IMR-90 (cell line): ENCODE data around the gene DAB1. TPM values are rescaled to one million over a fixed set of nuclear protein-coding genes. Genes with fewer than 3 reads are reported as not detected.

Source experiments
- ATAC-seq: fragments of 200-7000 bp; cut with Tn5 transposase; 2 replicates; pipeline ENCODE4 v1.9.1; 2020; ENCODE audit warnings: low read depth, mild to moderate bottlenecking, moderate library complexity
- BruUV-seq: library from RNA; stranded (reverse); fragments of 400-500 nt; replicated peaks from 2 replicates; lab custom pipeline; 2021; lab: Mats Ljungman, UMichigan
- CTCF ChIA-PET: fragments of 300-600 bp; formaldehyde crosslinking; extraction: SDS; loops from one replicate; lab custom pipeline; 2021; ENCODE audit warnings: antibody characterized with exemption; lab: Yijun Ruan, JAX
- POLR2A ChIA-PET: fragments of 300-600 bp; sonication (Branson Sonifier 250); formaldehyde crosslinking; loops from one replicate; lab custom pipeline; 2022; ENCODE audit warnings: antibody characterized with exemption; ENCODE audit not compliant: unreplicated experiment; lab: Charles Lee
- DNase-seq: peaks from one replicate; pipeline ENCODE4 v3.0.0; 2013
- H2AFZ ChIP-seq: replicated peaks from 2 replicates; pipeline ENCODE3; 2013; ENCODE audit warnings: low read length, mild to moderate bottlenecking; ENCODE audit not compliant: poor library complexity
- H2AK5ac ChIP-seq: 2 replicates; pipeline ENCODE4 v1.6.1; 2013; ENCODE audit warnings: low read depth, low read length, inconsistent platforms
- H2AK9ac ChIP-seq: replicated peaks from 2 replicates; pipeline ENCODE3; 2013; ENCODE audit warnings: mild to moderate bottlenecking, low read depth, low read length, moderate library complexity; ENCODE audit not compliant: poor library complexity
- H2BK120ac ChIP-seq: 2 replicates; pipeline ENCODE4 v1.6.1; 2013; ENCODE audit warnings: low read depth, low read length, inconsistent platforms
- H2BK15ac ChIP-seq: 3 replicates; pipeline ENCODE4 v1.6.1; 2013; ENCODE audit warnings: low read depth, low read length, inconsistent platforms
- H2BK20ac ChIP-seq: 2 replicates; pipeline ENCODE4 v1.6.1; 2013; ENCODE audit warnings: low read depth, mild to moderate bottlenecking, inconsistent platforms, low read length, moderate library complexity
- H2BK5ac ChIP-seq: 2 replicates; pipeline ENCODE4 v1.6.1; 2013; ENCODE audit warnings: mild to moderate bottlenecking, low read depth, low read length, inconsistent platforms; ENCODE audit not compliant: poor library complexity, severe bottlenecking
- H3K14ac ChIP-seq: replicated peaks from 2 replicates; pipeline ENCODE4 v1.6.1; 2013; ENCODE audit warnings: low read depth, low read length, inconsistent platforms
- H3K18ac ChIP-seq: 2 replicates; pipeline ENCODE4 v1.6.1; 2013; ENCODE audit warnings: low read depth, low read length, control low read depth
- H3K23ac ChIP-seq: 2 replicates; pipeline ENCODE4 v1.6.1; 2013; ENCODE audit warnings: low read depth, low read length, inconsistent platforms
- H3K27ac ChIP-seq: 2 replicates; pipeline ENCODE4 v1.5.1; 2013; ENCODE audit warnings: mild to moderate bottlenecking, control low read depth, low read length; ENCODE audit not compliant: insufficient read depth
- H3K27me3 ChIP-seq: 2 replicates; pipeline ENCODE4 v1.6.1; 2013; ENCODE audit warnings: low read length; ENCODE audit not compliant: control insufficient read depth, insufficient read depth
- H3K36me3 ChIP-seq: 2 replicates; pipeline ENCODE4 v1.6.1; 2013; ENCODE audit warnings: low read length, mixed read lengths; ENCODE audit not compliant: control insufficient read depth, insufficient read depth
- H3K4ac ChIP-seq: 2 replicates; pipeline ENCODE4 v1.6.1; 2013; ENCODE audit warnings: low read depth, low read length, inconsistent platforms
- H3K4me1 ChIP-seq: 2 replicates; pipeline ENCODE4 v1.6.1; 2013; ENCODE audit warnings: low read length, mixed read lengths; ENCODE audit not compliant: control insufficient read depth, insufficient read depth
- H3K4me2 ChIP-seq: 2 replicates; pipeline ENCODE4 v1.6.1; 2013; ENCODE audit warnings: low read depth, mild to moderate bottlenecking, control low read depth, low read length, moderate library complexity
- H3K4me3 ChIP-seq: 2 replicates; pipeline ENCODE4 v1.5.1; 2013; ENCODE audit warnings: low read depth, mild to moderate bottlenecking, control low read depth, low read length, moderate library complexity; ENCODE audit not compliant: insufficient read depth
- H3K56ac ChIP-seq: 2 replicates; pipeline ENCODE4 v1.6.1; 2013; ENCODE audit warnings: low read length, inconsistent platforms; ENCODE audit not compliant: insufficient read depth; ENCODE audit errors: extremely low read depth
- H3K79me1 ChIP-seq, 2 experiments: 2 replicates each; pipeline ENCODE4 v1.6.1; 2013; ENCODE audit warnings: low read length in 2 of 2, inconsistent platforms in 1 of 2, low read depth in 1 of 2
- H3K9ac ChIP-seq: 2 replicates; pipeline ENCODE4 v1.6.1; 2013; ENCODE audit warnings: low read depth, low read length, control low read depth
- H3K9me1 ChIP-seq: 2 replicates; pipeline ENCODE4 v1.6.1; 2013; ENCODE audit warnings: low read length, inconsistent platforms; ENCODE audit not compliant: insufficient read depth
- H3K9me3 ChIP-seq: 2 replicates; pipeline ENCODE4 v1.6.1; 2013; ENCODE audit warnings: low read length; ENCODE audit not compliant: control insufficient read depth, insufficient read depth
- H4K20me1 ChIP-seq: 2 replicates; pipeline ENCODE4 v1.6.1; 2013; ENCODE audit warnings: low read length, inconsistent platforms; ENCODE audit not compliant: insufficient read depth
- H4K5ac ChIP-seq: 2 replicates; pipeline ENCODE4 v1.6.1; 2013; ENCODE audit warnings: mild to moderate bottlenecking, low read depth, low read length, control low read depth
- H4K8ac ChIP-seq, 2 experiments: 2 replicates each; pipeline ENCODE4 v1.6.1; 2013; ENCODE audit warnings: low read depth in 2 of 2, low read length in 2 of 2, control low read depth in 1 of 2, inconsistent platforms in 1 of 2
- H4K91ac ChIP-seq: 2 replicates; pipeline ENCODE4 v1.6.1; 2013; ENCODE audit warnings: low read depth, low read length, inconsistent platforms; ENCODE audit not compliant: insufficient read depth
- BHLHE40 ChIP-seq: fragments of 150-350 bp; IDR thresholded peaks from 2 replicates; pipeline ENCODE4 v1.6.1; 2016; ENCODE audit warnings: mild to moderate bottlenecking, low read depth, low read length
- CEBPB ChIP-seq: IDR thresholded peaks from 2 replicates; pipeline ENCODE4 v1.6.1; 2012; ENCODE audit warnings: low read depth, low read length, improper control_type of control experiment
- CHD1 ChIP-seq: IDR thresholded peaks from 2 replicates; pipeline ENCODE4 v1.6.1; 2012; ENCODE audit warnings: low read depth, low read length, improper control_type of control experiment
- CTCF ChIP-seq: conservative IDR thresholded peaks from 2 replicates; pipeline ENCODE4 v1.5.1; 2012; ENCODE audit warnings: mild to moderate bottlenecking, low read depth, low read length, improper control_type of control experiment
- ELK1 ChIP-seq: fragments of 150-350 bp; IDR thresholded peaks from 2 replicates; pipeline ENCODE4 v1.6.1; 2016; ENCODE audit warnings: low read depth, mild to moderate bottlenecking, low read length, moderate library complexity, borderline replicate concordance
- FOS ChIP-seq: fragments of 150-350 bp; IDR thresholded peaks from 2 replicates; pipeline ENCODE4 v1.6.1; 2016; ENCODE audit warnings: low read depth, low read length
- MAFK ChIP-seq: IDR thresholded peaks from 2 replicates; pipeline ENCODE4 v1.6.1; 2012; ENCODE audit warnings: low read depth, low read length, improper control_type of control experiment
- MAZ ChIP-seq: IDR thresholded peaks from 2 replicates; pipeline ENCODE4 v1.6.1; 2012; ENCODE audit warnings: low read depth, mild to moderate bottlenecking, low read length, improper control_type of control experiment, moderate library complexity, borderline replicate concordance
- MXI1 ChIP-seq: IDR thresholded peaks from 2 replicates; pipeline ENCODE4 v1.6.1; 2012; ENCODE audit warnings: low read depth, mild to moderate bottlenecking, low read length, moderate library complexity, borderline replicate concordance
- NFE2L2 ChIP-seq: fragments of 150-350 bp; IDR thresholded peaks from 2 replicates; pipeline ENCODE4 v1.6.1; 2016; ENCODE audit warnings: low read depth, mild to moderate bottlenecking, low read length
- POLR2A ChIP-seq: IDR thresholded peaks from 2 replicates; pipeline ENCODE4 v1.6.1; 2012; ENCODE audit warnings: mild to moderate bottlenecking, low read depth, low read length
- RAD21 ChIP-seq: IDR thresholded peaks from 2 replicates; pipeline ENCODE4 v1.6.1; 2012; ENCODE audit warnings: low read length, improper control_type of control experiment
- RCOR1 ChIP-seq: IDR thresholded peaks from 2 replicates; pipeline ENCODE4 v1.6.1; 2012; ENCODE audit warnings: mild to moderate bottlenecking, low read length, improper control_type of control experiment; ENCODE audit not compliant: insufficient replicate concordance
- RFX5 ChIP-seq: IDR thresholded peaks from 2 replicates; pipeline ENCODE4 v1.8.0; 2012; ENCODE audit warnings: low read depth, mild to moderate bottlenecking, low read length, moderate library complexity
- SMC3 ChIP-seq: fragments of 150-350 bp; IDR thresholded peaks from 2 replicates; pipeline ENCODE4 v1.6.1; 2016; ENCODE audit warnings: low read depth, mild to moderate bottlenecking, antibody characterized with exemption, low read length, moderate library complexity
- USF2 ChIP-seq: fragments of 150-350 bp; IDR thresholded peaks from 2 replicates; pipeline ENCODE4 v1.6.1; 2017; ENCODE audit warnings: mild to moderate bottlenecking, antibody characterized with exemption, low read length, low read depth
- WGBS, 2 experiments: methylation state at CpG; one replicate each; pipeline versions ENCODE4 v1.1.5 to v1.1.7; 2013; ENCODE audit warnings: missing lambda C conversion rate in 2 of 2; ENCODE audit not compliant: insufficient read length in 1 of 2; ENCODE audit errors: extremely low coverage in 2 of 2; 5-methylcytosine and 5-hydroxymethylcytosine counted together
- dilution Hi-C: fragments of 300-500 bp; cut with HindIII; formaldehyde crosslinking; loops from one replicate; pipeline ENCODE4 v1.14.3; 2018; ENCODE audit warnings: low sequenced_read_pairs; ENCODE audit not compliant: unreplicated experiment
- in situ Hi-C: fragments of 300-500 bp; cut with MboI; formaldehyde crosslinking; loops from 3 replicates; pipeline ENCODE4 v1.14.3; 2019; ENCODE audit warnings: low sequenced_read_pairs, inconsistent platforms, mixed read lengths
- intact Hi-C: fragments of 100-400 bp; cut with micrococcal nuclease; formaldehyde crosslinking; loops from 2 replicates; pipeline ENCODE4 v1.10.0; 2022
- polyA plus RNA-seq, 3 experiments: library from polyadenylated mRNA; depleted of rRNA; stranded (reverse); fragments of >200 nt; gene quantifications; 2 replicates each; pipeline ENCODE4 v1.2.3, GENCODE V29; 2012; ENCODE audit warnings: low replicate concordance in 1 of 3
- total RNA-seq: library from RNA; depleted of rRNA; stranded (reverse); fragments of >200 nt; gene quantifications from 2 replicates; pipeline ENCODE4 v1.2.3, GENCODE V29; 2012

Gene DAB1
- total and polyA plus RNA-seq, 2 of the 4 experiments (the other 2 are of a cell fraction), result 0.18 to 0.41 TPM

GRCh38 chr1:57311411-57311810, 112.4 kb downstream of the DAB1 start:
- H3K4me2 ChIP-seq, result no peak overlapping the region
- H2BK15ac ChIP-seq, result no peak overlapping the region
- no peak overlapping the region for H2AK9ac ChIP-seq
- no peaks in the 10 kb centered on the region for H3K79me1 ChIP-seq
- no peak overlapping the region for H3K4me3 ChIP-seq
- TF ChIP-seq FOS (no peak), MAFK (no peak), CEBPB (no peak), MAZ (no peak), NFE2L2 (no peak), MXI1 (no peak), CHD1 (no peak), BHLHE40 (no peak), RAD21 (no peak), RCOR1 (no peak), POLR2A (no peak), ELK1 (no peak), USF2 (no peak), SMC3 (no peak), CTCF (no peak), RFX5 (no peak)
- in situ Hi-C loops, result no loop called here
- no peak overlapping the region; the same call in 1 of the 2 replicates for H3K23ac ChIP-seq
- H3K56ac ChIP-seq, result no peak overlapping the region
- no peak overlapping the region for H2BK5ac ChIP-seq
- H3K4me1 ChIP-seq, result no peaks in the 10 kb centered on the region
- intact Hi-C loops, result no loop called here
- POLR2A ChIA-PET, result no interaction called here
- no peak overlapping the region for H2AFZ ChIP-seq
- no peak overlapping the region for H2AK5ac ChIP-seq
- BruUV-seq, result no TSS peak
- H4K5ac ChIP-seq, result no peak overlapping the region
- H3K14ac ChIP-seq, result no peak overlapping the region
- ATAC-seq (no peak), DNase-seq (no peak)
- H4K91ac ChIP-seq, result no peak overlapping the region
- no peak overlapping the region for H3K27ac ChIP-seq
- no peaks in the 10 kb centered on the region for H4K20me1 ChIP-seq
- no CpG with 5 or more reads among the region's 1 CpG for WGBS, 2 experiments
- H2BK120ac ChIP-seq, result no peak overlapping the region
- dilution Hi-C loops, result no loop called here
- no peak overlapping the region for H3K18ac ChIP-seq
- CTCF ChIA-PET, result interaction anchor here (0.7 kb wide), 1 partner anchor 8 kb away, joined by 4 read pairs; no protein-coding TSS in a partner anchor
- no peaks in the 10 kb centered on the region for H3K9me1 ChIP-seq
- H3K4ac ChIP-seq, result no peak overlapping the region
- H3K27me3 ChIP-seq, result no peaks in the 10 kb centered on the region
- H3K9me3 ChIP-seq, result no peaks in the 10 kb centered on the region
- no peak overlapping the region for H4K8ac ChIP-seq
- no peak overlapping the region for H2BK20ac ChIP-seq
- no peak overlapping the region for H3K9ac ChIP-seq
- H3K36me3 ChIP-seq, result no peaks in the 10 kb centered on the region
